HG02885 (cell line): ENCODE results near the gene IGF1R.

Experiments used
- ATAC-seq: cut with Tn5 transposase; IDR thresholded peaks from one replicate; pipeline ENCODE4 v1.9.1; 2021; ENCODE audit warnings: mild to moderate bottlenecking; ENCODE audit not compliant: unreplicated experiment, poor library complexity

IGF1R gene

GRCh38 chr15:98647026-98647773, 1.1 kb upstream of the IGF1R start:
- peak; percentile 54 for ATAC-seq

DNA sequence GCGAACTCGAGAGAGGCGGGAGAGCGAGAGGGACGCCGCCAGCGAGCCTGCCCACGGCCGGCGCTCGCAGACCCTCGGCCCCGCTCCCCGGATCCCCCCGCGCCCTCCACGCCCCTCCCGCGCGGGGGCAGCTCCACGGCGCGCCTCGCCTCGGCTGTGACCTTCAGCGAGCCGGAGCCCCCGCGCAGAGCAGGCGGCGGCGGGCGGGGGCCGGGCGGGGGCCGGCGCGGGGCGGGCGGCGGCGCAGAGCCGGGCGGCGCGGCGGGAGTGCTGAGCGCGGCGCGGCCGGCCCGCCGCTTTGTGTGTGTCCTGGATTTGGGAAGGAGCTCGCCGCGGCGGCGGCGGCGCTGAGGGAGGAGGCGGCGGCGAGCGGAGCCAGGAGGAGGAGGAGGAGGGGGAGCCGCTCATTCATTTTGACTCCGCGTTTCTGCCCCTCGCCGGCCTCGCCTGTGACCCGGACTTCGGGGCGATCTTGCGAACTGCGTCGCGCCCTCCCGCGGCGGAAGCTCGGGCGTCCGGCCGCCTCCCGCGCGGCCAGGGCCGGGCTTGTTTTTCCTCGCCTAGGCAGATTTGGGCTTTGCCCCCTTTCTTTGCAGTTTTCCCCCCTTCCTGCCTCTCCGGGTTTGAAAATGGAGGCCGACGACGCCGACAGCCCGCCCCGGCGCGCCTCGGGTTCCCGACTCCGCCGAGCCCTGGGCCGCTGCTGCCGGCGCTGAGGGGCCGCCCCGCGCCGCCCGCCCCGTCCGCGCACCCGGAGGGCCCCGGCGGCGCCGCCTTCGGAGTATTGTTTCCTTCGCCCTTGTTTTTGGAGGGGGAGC, 524 bp downstream of the IGF1R start:
- peak; percentile 29 for ATAC-seq

- no peak for ATAC-seq
Measured at GRCh38 chr15:98649472-98650416, 1.4 kb downstream of the IGF1R start.

- ATAC-seq = no peak
Measured at GRCh38 chr15:98650417-98651035, 2.2 kb downstream of the IGF1R start.

DNA sequence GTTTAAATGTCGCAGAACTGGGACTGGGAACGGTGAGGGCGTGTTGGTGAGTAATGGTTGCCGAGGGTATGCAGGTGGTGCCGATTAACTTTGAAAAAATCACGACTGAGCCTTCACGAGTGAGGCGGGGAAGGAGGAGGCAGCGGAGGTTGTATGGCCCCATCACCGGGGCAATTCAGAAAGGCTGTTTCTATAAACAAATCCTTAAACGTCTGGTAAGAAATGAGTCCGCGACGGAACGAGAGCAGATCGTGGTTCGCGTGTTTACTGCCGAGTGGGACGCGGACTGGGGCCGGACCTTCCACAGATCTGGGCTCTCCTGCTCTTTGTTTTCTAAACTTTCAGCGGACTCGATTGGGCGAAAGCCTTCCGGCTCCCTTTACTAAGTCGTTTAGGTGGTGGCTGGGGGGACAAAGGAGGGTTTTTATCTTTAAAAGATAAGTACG, 2.7 kb downstream of the IGF1R start:
- no peak for ATAC-seq

DNA sequence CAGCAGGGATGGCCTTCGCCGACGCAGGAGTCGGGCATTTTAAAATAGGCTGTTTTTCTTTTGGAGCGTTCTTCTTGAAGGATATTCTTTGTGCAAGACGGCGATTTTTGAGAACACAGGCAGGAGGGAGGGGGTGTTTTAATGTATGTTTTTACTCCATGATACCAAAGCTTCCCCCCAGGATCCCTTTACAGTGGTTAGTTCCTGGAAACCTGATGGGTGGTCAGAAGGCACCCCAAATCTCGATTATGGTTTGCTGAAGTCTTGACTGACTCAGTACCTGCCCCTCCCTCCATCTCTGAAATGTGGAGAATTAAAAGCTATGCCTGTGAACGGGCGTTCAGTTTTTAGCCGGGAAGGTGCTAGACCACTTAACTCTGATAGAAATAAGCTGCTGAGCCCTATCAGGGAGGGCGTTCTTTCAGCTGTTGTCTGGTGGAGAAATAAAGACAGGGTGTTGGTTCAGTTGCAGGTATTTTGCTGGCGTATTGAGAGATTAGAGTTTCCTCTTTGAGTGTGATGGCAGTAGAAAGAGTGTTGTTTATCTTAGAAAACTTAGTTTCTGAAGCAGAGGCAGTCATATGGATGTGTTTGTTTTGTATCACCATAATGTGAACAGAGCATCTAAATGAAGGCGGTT, 3.4 kb downstream of the IGF1R start:
- ATAC-seq = no peak

DNA sequence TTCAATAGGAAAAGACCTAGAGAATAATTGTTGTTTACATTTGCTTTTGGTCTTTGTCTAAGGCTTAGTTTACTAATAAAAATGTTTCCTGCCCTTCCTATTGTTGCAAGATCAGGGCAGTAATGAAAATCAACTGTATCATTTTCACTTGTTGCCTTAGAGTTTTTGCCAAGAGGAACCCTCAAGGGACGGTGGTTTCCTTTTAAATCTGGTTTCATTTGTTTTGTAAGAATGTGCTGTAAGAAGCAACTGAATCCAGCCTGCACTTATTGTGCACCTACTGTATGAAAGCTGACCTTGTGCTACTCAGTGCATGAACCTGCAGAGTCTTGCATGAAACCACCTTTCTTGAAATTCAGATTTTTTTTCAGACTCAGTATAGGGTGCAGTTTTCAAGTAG, 5.3 kb downstream of the IGF1R start:
- no peak for ATAC-seq

- no peak for ATAC-seq
Measured at GRCh38 chr15:98654790-98655360, 6.5 kb downstream of the IGF1R start.

- ATAC-seq = no peak
Measured at GRCh38 chr15:98655732-98656131, 7.4 kb downstream of the IGF1R start.

- no peak for ATAC-seq
Measured at GRCh38 chr15:98657721-98658120, 9.4 kb downstream of the IGF1R start.

DNA sequence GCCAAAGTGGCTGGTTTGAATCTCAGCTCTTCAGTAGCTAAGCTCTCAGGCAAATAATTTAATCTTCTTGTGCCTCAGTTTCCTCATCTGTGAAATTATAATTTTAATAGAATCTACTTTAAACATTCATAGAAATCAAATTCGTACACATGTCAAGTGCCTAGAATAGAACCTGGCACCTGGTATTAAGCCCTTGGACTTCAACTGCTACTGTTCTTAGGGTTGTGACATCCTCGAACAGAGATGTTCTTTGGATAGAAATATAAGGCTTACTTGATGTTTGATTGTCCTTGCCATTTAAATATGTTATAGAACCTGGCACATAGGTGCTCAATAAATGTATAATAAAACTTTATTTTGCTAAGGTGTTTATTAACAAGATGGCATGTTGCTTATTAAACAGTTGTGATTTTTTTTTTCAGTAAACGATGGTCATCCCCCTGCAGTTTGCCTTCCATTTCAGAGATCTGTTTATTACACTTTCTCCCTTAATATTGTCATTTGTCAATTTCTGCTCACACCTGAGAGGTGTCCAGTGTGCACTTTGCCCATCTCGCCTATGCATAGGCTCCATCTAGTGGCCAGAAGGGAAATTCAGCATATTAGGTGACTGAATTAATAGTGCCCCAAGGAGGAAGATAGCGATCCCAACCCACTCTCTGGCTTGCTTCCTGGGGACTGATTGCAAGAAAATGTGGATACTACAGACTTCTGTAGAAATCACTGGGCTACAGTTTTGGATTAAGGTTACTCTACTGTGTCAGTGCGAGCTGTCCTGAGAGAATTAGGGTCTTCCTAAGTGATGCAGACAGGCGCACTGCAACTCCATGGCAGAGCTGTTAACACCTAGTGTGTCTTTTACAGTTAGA, 10.7 kb downstream of the IGF1R start:
- peak; percentile 92 for ATAC-seq

- no peak for ATAC-seq
Measured at GRCh38 chr15:98660055-98660454, 11.7 kb downstream of the IGF1R start.

- ATAC-seq = no peak
Measured at GRCh38 chr15:98663045-98663444, 14.7 kb downstream of the IGF1R start.

DNA sequence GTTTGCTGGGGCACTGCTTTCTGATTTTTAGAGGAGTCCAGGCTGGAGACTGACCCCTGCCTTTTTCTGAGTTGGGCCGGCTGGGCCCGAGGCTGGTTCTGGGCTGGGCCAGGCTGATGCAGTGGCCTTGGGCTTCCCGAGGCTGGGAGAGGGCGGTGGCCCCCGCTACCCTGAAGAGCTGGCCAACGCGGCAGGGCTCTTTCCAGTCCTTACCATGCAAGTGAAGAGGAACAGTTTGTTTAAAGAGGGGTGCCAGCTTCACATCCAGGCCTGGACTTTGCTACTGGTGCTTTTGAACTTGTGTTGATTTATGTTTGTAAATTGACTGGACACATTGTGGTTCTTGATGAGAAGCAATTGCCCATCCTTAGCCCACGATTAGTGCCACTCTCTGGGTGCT, 15.3 kb downstream of the IGF1R start:
- no peak for ATAC-seq

GRCh38 chr15:98666441-98666840, 18.1 kb downstream of the IGF1R start:
- ATAC-seq = no peak

GRCh38 chr15:98666841-98667240, 18.5 kb downstream of the IGF1R start:
- no peak for ATAC-seq

GRCh38 chr15:98667521-98668179, 19.3 kb downstream of the IGF1R start:
- no peak for ATAC-seq
